Stimulated activated CD4-positive, alpha-beta T cell treated with anti-CD3 and anti-CD28 coated beads, TNF-alpha, amount 100 ng/mL, for 24 hours (primary cell): Measurements from ENCODE around the gene C1QTNF7.

Experiments
- DNase-seq, 3 experiments: peaks; one replicate each; pipeline ENCODE4 v3.0.0-alpha.2; 2020; ENCODE audit warnings: low read depth in 3 of 3

C1QTNF7 gene

DNA sequence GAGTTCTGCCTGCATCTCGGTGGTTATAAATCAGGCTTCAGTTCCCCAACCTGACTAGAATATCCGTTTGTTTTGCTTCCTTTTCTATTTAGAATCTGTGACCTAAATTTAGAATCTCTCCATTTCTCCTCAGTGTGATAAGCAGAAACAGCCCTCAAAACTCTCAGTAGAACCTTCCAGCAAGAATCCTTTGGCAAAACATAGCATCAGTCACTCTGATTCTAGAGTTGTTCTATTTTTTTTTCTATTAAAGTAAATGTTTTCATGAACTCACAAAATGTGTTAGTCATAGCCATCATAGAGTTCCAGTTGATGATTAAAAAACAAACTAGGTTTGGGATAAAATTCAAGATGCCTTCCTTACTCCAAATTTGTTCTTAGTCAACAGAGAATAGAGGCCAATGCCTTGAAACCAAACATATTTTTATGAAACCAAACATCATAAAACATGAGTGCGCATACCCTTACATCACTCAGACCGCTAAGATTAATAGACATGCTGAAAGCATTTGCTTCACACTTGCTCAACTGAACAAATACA, 13.2 kb upstream of the C1QTNF7 start:
- DNase-seq: no peak

DNA sequence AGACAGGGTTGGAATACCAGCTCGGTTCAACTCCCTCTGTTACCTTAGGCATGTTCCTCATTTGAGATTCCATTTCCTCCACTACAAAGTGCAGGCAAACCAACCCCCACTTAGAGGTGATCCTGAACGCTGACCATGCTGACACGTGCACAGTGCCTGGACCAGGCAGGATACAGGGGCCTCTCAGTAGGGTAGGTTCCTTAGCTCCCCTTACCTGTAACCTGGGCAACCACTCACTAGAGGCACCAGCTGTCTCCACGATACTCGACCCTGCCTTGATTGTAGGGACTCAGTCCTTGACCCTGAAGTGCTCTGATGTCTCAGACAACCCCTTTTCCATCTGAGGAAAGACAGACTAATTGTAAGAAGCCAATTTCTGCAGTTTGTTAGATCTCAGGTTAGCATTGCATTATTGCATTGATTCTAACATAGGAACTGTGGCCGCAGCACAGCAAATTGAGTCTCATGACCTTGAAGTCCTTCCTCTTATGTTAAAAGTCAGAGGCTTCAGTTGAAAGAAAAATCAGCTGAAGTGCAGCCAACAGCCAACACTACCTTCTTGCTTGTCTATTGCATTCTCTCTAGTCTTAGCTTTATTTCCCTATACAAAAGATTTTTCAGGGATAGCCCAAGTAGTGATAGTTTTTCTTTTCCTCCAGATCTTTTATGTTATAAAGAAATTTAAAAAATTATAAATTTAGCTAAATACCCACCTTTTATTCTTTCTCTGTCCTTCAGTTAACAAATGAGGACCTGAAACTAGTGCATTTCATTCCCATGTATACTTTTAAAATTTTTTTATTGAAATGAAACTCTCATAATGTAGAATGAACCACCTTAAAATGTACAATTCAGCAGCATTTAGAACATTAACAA, 11.2 kb upstream of the C1QTNF7 start:
- DNase-seq: no peak

DNA sequence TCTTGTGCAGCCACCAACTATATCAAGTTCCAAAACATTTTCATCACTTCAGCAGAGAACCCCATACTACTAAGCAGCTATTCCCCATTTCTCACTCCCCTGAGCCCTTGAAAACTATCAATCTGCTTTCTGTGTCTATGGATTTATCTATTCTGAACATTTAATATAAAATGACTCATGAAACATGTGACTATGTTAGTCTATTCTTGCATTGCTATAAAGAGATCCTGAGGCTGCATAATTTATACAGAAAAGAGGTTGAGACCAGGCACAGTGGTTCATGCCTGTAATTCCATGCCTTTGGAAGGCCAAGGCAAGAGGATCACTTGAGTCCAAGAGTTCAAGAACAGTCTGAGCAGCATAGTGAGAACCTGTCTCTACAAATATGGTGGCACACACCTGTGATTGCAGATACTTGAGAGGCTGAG, 10.6 kb upstream of the C1QTNF7 start:
- DNase-seq: no peak

DNA sequence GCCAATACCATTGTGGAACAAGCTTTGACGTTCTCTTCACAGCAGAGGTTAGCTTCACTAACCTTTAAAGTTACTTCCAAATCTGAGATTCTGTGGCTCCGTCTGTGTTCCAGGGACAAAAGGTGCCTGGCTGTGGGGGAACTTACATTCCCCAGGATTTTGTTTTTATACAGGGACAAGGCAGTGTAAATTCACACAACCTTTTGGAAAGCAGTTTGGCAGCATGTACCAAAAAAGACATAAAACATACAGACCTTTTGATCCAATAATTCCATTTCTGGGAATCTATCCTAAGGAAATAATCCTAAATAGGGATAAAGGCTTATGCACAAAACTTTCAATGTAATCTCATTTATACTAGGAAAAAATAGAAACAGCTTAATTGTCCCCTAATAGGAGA, 8.9 kb upstream of the C1QTNF7 start:
- no peak for DNase-seq

DNA sequence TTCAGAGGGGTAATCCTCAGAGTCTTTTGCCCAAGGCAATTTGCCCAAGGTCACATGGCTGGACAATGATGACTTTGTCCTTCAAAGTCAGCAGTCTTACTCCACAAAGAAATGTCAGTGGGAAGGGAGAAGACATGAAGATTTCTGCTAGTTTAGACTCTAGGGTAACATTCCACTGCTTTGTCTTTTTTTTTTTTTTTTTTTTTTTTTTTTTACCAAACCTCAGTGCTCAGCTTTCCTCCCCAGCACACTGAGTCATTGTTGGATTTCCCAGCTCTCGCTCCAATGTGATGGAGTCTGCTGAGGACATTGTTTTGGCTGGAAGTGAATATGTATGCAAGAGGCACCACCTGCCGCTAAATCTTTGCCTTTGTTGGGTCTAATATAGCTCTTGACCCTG, 7.2 kb upstream of the C1QTNF7 start:
- DNase-seq: no peak

DNA sequence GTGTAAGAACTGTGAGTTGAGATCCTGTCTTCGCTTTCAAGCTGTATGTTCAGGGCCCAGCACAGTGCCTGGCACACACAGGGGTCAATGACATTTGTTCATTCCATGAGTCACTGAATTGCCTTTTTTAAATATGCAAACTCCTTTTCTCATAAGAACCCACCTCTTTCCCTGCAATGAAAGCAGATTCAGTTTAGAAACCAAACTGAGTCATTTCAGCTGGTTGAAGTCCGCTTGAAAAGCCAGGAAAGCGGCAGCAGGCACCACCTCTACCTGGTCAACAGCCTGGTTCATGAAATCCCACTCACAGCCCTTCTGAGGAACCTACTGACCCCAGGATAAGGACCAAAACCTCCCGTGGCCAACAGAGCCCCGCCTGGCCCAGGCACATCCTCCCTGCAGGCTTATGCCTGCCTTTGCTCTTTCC, 4.5 kb upstream of the C1QTNF7 start:
- peak in 1 of 3 experiments; percentile 9 for DNase-seq

DNA sequence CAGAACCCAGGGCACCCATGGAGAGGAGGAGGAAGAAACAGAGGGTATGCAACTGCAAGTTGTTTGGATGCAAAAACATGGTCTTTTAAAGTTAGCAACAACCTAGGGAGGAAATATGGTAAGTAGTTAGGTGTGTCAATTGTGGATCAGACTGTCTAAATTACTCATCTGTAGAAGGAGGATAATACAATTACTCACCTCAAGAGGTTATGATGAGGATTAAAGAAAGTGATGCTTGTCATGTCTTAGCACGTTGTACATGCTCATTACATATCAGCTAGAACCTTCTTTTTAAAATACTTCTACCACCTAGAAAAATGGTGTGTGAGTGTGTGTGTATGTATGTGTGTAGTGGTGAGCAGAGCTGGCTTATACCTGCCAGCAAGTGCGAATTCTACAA, 2.3 kb upstream of the C1QTNF7 start:
- no peak for DNase-seq

DNA sequence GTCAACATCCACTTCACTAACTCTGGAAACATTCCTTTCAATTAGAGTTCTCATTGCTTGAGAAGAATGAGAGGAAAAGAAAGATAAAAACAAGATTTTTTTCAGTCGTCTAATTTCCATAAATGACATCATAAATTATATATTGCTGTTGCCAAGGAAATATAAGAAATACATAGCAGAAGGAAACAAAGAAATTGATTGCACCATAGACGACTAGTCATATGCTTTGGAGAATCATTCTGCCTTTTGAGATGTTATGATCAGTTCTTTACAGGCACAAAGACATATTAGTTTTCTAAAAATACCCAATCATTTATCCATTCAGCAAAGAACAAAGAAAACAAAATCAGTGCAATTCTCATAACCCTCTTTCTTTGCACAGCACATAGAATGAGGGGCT, 672 bp upstream of the C1QTNF7 start:
- no peak for DNase-seq

DNA sequence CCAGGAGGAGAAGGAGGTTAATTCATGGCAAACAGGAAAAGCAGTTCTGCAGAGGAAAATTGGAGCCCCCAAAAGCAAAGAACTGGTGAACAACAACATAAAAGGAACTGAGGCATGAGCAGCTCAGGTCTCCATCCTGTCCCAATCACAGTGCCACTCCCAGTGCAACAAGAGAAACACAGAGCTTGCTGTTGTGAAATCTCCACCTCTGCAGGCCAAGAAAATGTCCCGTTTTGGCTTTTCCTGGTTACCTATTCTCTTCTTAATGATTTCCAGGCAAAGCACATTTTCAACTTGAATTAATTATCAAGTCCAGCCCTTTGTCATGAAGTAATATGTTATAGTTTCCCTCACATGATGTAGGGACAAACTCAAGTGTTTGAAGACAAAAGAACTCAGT, 778 bp downstream of the C1QTNF7 start:
- DNase-seq: no peak

DNA sequence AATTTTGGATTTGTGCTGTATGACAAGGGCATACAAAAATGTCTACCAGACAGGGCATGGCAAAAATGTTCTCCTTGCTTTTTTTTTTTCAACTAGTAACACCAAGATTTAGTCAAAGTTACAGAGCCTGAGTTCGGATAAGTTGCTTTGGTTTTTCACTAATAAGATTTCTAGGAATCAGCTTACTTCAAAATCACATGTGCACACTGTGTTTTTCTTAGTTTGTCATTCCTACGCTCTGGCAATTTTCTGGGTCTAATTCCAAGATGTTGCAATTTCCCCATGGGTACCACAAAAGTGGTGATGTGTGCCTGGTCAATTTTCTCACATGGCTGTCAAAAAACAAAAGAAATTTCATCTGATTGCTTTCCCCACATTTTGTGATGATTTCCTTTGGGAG, 6.3 kb downstream of the C1QTNF7 start:
- no peak for DNase-seq

DNA sequence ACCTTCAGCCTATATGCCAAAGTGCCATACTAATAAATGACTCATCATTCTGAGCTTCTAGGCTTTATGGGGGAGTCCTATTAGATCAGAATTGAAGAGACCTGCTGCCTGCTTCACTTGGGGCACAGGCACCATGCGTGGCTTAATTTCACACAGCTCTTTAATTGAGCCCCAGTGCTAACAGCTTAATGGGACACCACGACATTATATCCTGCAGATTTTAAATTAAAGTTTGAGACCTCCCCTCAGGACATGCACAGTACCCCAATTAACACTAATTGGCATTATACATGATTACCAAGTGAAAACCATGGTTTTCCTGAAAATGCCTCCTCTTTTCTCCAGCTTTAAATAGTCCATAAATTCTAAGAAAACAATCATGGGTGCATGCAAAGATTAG, 6.8 kb downstream of the C1QTNF7 start:
- DNase-seq: no peak

DNA sequence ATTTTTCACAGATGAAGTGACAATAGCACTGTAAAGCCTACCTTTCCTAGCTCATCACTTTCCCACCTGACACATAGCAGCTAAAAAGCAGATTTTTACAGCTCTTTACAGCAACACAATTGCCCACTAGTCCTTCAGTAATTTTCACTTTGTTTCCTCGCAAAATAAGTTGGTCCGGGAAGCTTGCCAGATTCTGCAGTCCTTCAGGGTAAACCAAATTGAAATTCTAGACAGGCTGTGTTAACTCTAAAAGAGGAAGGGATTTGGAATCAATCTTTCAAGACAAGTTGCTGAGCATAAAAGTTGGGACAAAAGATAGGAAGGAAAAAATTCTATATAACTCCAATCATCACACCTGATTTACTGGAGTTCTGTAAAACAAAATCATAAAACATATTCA, 8.7 kb downstream of the C1QTNF7 start:
- no peak for DNase-seq

DNA sequence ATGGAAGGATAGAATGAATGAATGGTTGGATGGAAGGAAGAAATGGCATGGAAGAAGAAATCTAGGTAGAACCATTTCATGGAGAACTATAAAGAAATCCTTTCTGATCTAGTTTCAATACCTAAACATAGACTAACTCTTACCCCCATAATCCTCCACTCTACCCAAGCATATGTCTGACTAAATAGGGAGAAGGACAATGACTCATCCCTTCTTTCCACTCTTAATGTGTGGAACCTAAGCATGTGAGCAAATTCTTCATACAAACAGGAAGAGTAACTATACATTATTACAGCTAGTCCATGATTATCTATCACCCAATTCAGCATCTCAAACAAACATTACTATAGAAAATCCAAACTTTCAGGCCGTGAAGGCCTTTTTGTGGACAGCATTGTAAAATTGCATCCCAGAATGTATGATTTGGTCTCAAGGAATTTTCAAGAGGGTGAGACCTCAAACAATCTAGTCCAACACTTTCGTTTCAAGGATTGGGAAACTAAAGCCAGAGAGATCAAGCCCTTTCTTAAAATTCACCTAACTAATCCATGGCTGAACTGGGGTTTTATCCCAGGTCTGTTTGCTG, 11.2 kb downstream of the C1QTNF7 start:
- DNase-seq: no peak

DNA sequence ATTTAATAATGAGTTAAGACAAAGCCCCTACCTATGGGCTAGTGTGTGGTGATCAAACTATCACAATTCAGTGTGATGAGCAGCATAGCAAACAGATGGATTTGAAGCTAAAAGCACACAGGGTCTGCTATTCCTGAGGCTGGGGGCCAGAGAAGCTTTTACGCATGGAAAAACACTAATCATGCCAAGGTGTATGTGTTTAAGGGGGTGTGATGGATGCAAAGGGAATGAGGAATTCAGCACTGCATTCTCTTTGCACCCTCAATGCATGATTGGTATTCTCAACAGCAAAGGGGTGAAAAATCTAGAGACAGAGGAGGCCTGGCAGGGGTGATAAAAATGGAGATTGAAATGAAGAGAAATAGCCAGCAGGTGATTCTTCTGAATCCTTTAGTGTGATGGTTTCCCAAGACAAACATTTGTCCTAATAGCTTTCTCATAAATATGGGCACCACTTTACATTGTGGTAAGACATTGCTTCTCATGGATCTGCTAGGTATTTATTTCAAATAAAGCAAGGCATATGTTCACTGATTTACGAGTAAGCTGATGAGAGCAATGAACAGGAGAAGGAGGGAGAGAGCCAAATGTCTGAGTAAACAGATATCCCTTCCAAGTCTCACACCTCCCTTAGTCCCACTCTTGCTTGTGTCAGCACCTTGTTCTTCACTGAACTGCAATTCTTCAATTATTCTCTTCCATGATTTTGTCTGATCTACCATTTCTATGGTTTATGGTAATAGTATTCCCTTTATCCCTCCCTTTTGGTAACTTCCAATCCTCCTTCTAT, 15.7 kb downstream of the C1QTNF7 start:
- DNase-seq: no peak

DNA sequence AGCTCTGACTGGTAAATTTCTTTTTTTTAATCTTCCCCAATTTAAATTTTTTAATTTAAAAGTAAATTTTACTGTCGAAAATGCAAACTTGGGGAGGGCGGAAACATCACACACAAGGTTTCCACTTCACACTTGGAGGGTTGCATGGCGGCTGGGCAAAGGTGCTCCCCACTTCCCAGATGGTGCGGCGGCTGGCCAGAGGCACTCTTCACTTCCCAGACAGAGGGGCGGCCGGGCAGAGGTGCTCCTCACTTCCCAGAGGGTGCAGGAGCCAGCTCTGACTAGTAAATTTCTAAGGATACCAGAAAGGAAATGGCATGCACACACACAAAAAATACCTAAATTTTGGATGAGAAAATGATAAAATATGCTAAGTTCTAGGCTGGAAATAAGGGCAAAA, 16.4 kb downstream of the C1QTNF7 start:
- no peak for DNase-seq

DNA sequence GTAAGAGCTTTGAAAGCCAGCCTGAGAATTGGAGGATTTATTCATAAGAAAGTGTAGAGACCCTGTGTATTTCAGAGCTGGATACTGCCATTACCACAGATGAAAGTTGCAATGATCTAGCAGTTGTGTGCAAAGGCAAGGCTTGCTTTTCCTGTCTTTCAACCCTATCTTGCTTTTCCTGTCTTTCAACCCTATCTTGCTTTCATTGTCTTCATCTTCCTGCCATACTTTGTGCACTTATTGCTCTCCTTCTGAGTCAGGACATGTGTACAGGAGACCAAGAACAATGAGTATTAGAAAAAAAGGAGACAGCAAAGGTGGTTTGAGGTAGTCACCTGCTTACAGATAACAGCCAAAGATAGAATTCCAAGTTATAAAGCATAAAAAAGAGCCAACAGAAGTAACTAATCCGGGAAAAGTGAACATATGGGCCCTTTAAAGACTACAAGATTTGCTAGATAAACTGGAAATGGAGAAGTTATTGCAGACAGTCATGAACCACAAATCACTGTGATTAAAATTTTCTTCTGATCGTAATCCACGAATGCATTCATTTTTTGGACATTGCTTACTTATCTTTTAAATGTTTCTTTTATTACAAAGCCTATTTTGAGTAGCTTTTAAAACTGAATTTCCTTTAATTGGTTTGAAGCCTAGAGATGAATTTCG, 17.2 kb downstream of the C1QTNF7 start:
- no peak for DNase-seq

DNA sequence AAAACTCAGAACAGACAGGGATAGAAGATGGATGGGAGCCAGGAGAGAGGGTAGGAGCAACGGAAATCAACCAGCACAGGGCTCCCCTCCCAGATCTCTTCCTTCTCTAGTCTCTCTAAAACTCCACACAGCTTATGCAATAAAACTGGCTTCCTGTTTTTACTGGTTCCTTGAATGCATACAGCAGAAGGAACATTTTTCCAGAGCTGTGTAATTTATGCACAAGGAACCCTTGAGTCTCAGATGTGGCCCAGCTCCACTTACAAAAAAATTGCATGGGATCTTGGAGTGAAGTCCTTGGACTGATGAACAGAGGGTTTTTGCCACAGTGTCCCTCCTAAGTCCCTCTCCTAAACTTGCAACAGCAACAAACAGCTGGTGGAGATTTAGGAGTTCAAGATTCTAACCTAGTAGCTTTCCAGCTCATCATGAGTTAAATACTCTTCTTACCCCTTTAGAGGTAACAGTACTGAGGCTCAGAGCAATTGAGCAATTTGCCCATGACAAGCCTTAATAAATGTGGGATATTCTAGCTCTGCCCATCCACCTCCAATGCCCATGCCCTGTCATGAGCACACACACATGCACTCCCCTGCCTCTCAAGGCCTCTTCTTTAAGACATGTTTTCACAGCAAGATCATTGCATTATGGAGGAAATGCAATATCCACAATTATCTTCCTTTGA, 23.5 kb downstream of the C1QTNF7 start:
- DNase-seq: no peak

DNA sequence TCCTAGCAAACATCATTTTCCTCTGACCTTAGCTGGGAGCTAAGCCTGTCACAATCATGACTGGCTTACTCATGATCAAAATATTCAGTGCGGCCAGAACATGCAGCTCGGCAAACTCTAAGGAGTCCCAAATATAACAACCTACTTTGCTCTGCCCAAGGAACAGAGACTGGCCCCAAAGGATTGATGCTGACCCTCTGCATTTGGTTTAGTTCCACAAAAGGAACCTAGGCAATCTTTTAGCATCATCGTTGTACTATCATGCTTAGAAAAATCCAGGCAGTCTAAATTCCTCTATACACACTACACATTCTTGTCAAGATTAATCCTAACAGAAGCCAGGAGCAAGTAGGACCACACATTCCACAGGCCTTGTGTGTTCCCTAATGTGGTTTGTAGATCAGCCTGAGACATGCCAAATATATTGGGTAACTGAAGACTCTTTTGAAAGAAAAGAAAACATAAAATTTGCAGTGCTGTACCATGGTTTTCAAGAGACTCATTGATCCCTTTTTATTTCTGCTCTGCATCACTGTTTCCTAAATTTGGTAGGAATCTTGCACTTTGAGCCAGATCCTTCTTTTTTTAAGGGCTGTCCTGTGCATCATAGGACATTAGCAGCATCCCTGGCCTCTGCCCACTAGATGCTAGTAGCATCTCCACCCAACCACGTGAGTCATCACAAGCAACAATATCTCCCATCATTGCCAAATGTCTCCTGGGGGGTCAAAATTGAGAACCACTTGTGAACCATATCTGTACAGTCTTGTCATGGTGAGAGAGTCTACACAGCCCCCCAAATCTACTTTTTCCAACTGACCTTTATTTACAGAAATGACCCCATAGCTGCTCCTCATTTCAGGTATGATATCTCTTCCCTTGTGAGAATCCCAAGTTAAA, 24.3 kb downstream of the C1QTNF7 start:
- DNase-seq: no peak

DNA sequence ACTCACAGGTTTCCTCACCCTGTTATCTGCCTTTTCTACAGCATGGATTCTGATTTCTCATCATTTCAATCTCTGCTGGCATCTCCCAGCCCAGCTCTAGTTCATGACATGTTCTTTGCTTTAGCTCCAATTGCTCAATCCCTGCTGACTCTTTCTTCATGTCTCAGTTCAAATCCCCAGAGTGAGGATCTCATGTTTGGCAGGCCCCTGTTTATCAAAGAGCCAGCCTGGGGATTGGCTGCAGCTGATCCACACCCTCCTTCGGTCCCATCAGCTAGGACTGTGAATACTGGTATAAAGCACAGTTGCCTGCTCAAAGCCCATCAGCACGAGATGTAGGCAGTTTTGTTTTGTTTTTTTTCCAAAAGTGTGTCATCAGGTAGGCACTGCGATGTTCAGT, 27.5 kb downstream of the C1QTNF7 start:
- DNase-seq: no peak
